Thyroid gland (tissue), 4 donors: ENCODE results near the gene CACTIN.

ENCODE experiments used
- POLR2A ChIP-seq, 2 donors: fragments of 450-650 bp; IDR thresholded peaks; one replicate each; pipeline ENCODE4 v1.6.1; 2017; ENCODE audit warnings: antibody characterized with exemption in 2 of 2, mild to moderate bottlenecking in 2 of 2, moderate library complexity in 1 of 2
- TF ChIP-seq, protein P1 (sequence below), 6 experiments: fragments of 200-600 bp in 3 of 6; fragments of 450-650 bp in 3 of 6; sonication (generic) in 3 of 6; IDR thresholded peaks; one replicate each; pipeline ENCODE4 v1.5.1; 2016 to 2019; ENCODE audit warnings: antibody characterized with exemption in 6 of 6, mild to moderate bottlenecking in 2 of 6, inconsistent platforms in 1 of 6, moderate library complexity in 1 of 6

DNA sequence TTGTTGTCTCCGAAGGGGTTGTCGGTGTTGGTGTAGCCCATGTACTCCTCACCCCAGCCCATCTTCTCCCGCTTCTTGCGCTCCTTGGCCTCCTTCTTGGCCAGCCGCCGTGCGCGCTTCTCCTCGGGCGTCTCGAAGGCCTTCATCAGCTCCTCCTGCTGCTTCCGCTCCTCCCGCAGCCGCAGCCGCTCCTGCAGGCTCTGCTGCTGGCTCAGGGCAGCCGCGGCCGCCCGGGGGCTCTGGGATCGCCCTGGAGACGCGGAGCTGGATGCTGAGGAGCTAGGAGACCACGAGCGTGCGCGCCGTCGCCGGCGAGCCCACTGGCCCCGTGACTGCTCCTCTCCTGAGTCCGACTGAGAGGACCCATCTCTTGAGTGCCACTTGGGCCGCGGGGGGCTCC, 2.9 kb downstream of the CACTIN start:
- TF ChIP-seq, protein P1, sequence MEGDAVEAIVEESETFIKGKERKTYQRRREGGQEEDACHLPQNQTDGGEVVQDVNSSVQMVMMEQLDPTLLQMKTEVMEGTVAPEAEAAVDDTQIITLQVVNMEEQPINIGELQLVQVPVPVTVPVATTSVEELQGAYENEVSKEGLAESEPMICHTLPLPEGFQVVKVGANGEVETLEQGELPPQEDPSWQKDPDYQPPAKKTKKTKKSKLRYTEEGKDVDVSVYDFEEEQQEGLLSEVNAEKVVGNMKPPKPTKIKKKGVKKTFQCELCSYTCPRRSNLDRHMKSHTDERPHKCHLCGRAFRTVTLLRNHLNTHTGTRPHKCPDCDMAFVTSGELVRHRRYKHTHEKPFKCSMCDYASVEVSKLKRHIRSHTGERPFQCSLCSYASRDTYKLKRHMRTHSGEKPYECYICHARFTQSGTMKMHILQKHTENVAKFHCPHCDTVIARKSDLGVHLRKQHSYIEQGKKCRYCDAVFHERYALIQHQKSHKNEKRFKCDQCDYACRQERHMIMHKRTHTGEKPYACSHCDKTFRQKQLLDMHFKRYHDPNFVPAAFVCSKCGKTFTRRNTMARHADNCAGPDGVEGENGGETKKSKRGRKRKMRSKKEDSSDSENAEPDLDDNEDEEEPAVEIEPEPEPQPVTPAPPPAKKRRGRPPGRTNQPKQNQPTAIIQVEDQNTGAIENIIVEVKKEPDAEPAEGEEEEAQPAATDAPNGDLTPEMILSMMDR (IDR thresholded peaks at IDR 0.05) = no peak
- no peak for TF ChIP-seq POLR2A (IDR thresholded peaks at IDR 0.05)
